GM13976 (cell line): ENCODE data around the gene MIPOL1.

ENCODE experiments used
- DNase-seq: peaks from one replicate; pipeline ENCODE4 v3.0.0; 2012; ENCODE audit warnings: low spot score
- CTCF ChIP-seq: IDR thresholded peaks from 2 replicates; pipeline ENCODE4 v1.5.1; 2012; ENCODE audit warnings: borderline replicate concordance, mild to moderate bottlenecking; ENCODE audit not compliant: insufficient read depth; ENCODE audit errors: extremely low read depth, missing control alignments, control extremely low read depth
- in situ Hi-C: fragments of 300-500 bp; cut with MboI; formaldehyde crosslinking; loops from one replicate; pipeline ENCODE4 v1.12.0; 2022; ENCODE audit warnings: low sequenced_read_pairs, mixed read lengths, inconsistent platforms; ENCODE audit not compliant: unreplicated experiment

The MIPOL1 gene

GRCh38 chr14:37569729-37570128 is 372.0 kb downstream of the MIPOL1 start:
- DNase-seq = no peak
- in situ Hi-C loops = no loop called here
- TF ChIP-seq CTCF = no peak

- no peak for TF ChIP-seq CTCF
- in situ Hi-C loops = no loop called here
- DNase-seq = no peak
Measured at GRCh38 chr14:37571391-37571790, 373.7 kb downstream of the MIPOL1 start.

- in situ Hi-C loops = no loop called here
- no peak for DNase-seq
- no peak for TF ChIP-seq CTCF
Measured at GRCh38 chr14:37573356-37573755, 375.6 kb downstream of the MIPOL1 start.

- no peak for DNase-seq
- in situ Hi-C loops = no loop called here
- no peak for TF ChIP-seq CTCF
Measured at GRCh38 chr14:37579274-37579673, 381.5 kb downstream of the MIPOL1 start.

GRCh38 chr14:37580146-37580545 is 382.4 kb downstream of the MIPOL1 start:
- TF ChIP-seq CTCF = no peak
- in situ Hi-C loops = no loop called here

GRCh38 chr14:37583358-37584210 is 385.8 kb downstream of the MIPOL1 start:
- DNase-seq = peak; percentile 9
- in situ Hi-C loops = no loop called here
- no peak for TF ChIP-seq CTCF

More at GRCh38 chr14:37580146-37580545, 382.4 kb downstream of the MIPOL1 start:
- no peak for DNase-seq
